ENCODE data around the gene GPHN.

- TF ChIP-seq POLR2A (IDR thresholded peaks at IDR 0.05) (no peak), CTCF (IDR thresholded peaks at IDR 0.05) (no peak)
These were observed 3.9 kb downstream of the GPHN start for GRCh38 chr14:66511849-66512248.

All from heart left ventricle (tissue), 13 donors.